Endothelial cell (in vitro differentiated cells): ENCODE data around the gene GPR62. TPM values are rescaled to one million over a fixed set of nuclear protein-coding genes. Genes with fewer than 3 reads are reported as not detected.

ENCODE experiments used
- DNase-seq: peaks from one replicate; pipeline ENCODE4 v3.0.0; 2021; ENCODE audit warnings: low spot score
- H3K27ac Mint-ChIP-seq: one replicate; pipeline ENCODE4 v1.8.0; 2021; ENCODE audit warnings: mixed read lengths, inconsistent platforms; ENCODE audit not compliant: unreplicated experiment
- H3K27me3 Mint-ChIP-seq: one replicate; pipeline ENCODE4 v1.8.0; 2021; ENCODE audit warnings: mild to moderate bottlenecking, moderate library complexity, mixed read lengths, inconsistent platforms; ENCODE audit not compliant: unreplicated experiment
- H3K36me3 Mint-ChIP-seq: one replicate; pipeline ENCODE4 v1.8.0; 2021; ENCODE audit warnings: mild to moderate bottlenecking, low read depth, mixed read lengths, inconsistent platforms; ENCODE audit not compliant: unreplicated experiment
- H3K4me1 Mint-ChIP-seq: one replicate; pipeline ENCODE4 v1.8.0; 2021; ENCODE audit warnings: mild to moderate bottlenecking, mixed read lengths, inconsistent platforms; ENCODE audit not compliant: unreplicated experiment
- H3K4me3 Mint-ChIP-seq: one replicate; pipeline ENCODE4 v1.8.0; 2021; ENCODE audit warnings: mild to moderate bottlenecking, mixed read lengths, inconsistent platforms; ENCODE audit not compliant: unreplicated experiment
- H3K9me3 Mint-ChIP-seq: one replicate; pipeline ENCODE4 v1.8.0; 2021; ENCODE audit warnings: mixed read lengths, inconsistent platforms; ENCODE audit not compliant: unreplicated experiment
- total RNA-seq: library from RNA; stranded (reverse); fragmentation: NEBNext Ultra II Directional; extraction: Animal tissue kit (Norgen Biotek cat#: 25700); gene quantifications from one replicate; pipeline ENCODE4 v1.2.1, GENCODE V29; 2021; ENCODE audit not compliant: unreplicated experiment
- TF ChIP-seq, protein P1 (sequence below): fragments of 200-600 bp; sonication (generic); IDR thresholded peaks from one replicate; pipeline ENCODE4 v1.5.0; 2021; ENCODE audit warnings: antibody characterized with exemption; ENCODE audit not compliant: unreplicated experiment

The GPR62 gene
- total RNA-seq, 1 donor from 2014 or later = not detected

DNA sequence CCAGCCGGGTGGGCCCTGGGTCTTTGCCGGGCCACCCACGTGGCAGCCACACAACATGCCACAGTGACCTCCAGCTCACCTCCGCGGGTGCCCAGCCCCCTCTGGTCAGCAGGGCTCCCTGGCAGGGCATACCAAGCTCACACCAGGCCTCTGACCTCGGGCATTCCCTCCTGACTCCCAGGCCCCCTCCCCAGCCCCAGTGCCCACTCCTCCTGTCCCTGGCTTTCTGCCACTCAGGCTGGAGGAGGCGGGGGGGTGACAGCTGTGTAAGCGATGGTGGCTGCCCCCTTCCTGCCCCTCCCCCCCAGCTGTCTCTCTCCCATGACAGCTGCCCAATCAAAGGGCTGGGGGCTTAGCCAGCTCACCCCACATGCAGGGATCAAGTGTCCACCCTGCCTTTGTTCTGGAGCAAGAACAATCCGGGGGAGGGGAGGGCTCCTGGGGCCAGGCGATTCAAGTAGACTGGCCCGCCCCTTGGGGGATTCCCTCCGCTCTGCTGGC is 8.8 kb downstream of the GPR62 start:
- Mint-ChIP-seq H3K27me3 (peaks cover 18% of the 10 kb centered on the region), H3K4me1 (peaks cover 14% of the 10 kb centered on the region), H3K4me3 (no peak overlapping the region), H3K27ac (no peak overlapping the region), H3K9me3 (no peaks in the 10 kb centered on the region), H3K36me3 (peaks cover under 1% of the 10 kb centered on the region)
- no peak for DNase-seq
- TF ChIP-seq, protein P1, sequence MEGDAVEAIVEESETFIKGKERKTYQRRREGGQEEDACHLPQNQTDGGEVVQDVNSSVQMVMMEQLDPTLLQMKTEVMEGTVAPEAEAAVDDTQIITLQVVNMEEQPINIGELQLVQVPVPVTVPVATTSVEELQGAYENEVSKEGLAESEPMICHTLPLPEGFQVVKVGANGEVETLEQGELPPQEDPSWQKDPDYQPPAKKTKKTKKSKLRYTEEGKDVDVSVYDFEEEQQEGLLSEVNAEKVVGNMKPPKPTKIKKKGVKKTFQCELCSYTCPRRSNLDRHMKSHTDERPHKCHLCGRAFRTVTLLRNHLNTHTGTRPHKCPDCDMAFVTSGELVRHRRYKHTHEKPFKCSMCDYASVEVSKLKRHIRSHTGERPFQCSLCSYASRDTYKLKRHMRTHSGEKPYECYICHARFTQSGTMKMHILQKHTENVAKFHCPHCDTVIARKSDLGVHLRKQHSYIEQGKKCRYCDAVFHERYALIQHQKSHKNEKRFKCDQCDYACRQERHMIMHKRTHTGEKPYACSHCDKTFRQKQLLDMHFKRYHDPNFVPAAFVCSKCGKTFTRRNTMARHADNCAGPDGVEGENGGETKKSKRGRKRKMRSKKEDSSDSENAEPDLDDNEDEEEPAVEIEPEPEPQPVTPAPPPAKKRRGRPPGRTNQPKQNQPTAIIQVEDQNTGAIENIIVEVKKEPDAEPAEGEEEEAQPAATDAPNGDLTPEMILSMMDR = no peak

DNA sequence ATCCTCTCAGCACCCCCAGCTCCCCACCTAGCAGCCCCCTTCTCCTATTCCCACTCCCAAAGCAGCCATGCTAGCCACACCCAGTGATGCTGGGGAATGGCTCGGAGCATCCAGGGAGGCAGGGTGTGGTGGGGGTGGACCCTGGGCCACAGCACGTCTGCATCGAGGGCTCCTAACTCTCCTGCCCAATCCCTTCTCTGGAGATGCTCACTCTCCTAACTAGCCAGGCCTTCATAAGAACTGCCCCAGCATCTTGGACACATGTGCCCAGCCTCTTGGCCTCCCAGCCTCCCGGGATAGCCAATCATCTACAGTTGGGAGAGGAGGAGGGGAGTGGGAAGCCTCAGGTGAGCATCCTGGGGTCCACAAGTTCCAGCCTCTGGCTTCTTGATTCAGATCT is 9.3 kb downstream of the GPR62 start:
- Mint-ChIP-seq H3K4me1 (peaks cover 18% of the 10 kb centered on the region), H3K27ac (no peak overlapping the region), H3K9me3 (no peaks in the 10 kb centered on the region), H3K27me3 (peaks cover 17% of the 10 kb centered on the region), H3K4me3 (no peak overlapping the region), H3K36me3 (peaks cover 3% of the 10 kb centered on the region)
- no peak for DNase-seq
- TF ChIP-seq, protein P1 = no peak

DNA sequence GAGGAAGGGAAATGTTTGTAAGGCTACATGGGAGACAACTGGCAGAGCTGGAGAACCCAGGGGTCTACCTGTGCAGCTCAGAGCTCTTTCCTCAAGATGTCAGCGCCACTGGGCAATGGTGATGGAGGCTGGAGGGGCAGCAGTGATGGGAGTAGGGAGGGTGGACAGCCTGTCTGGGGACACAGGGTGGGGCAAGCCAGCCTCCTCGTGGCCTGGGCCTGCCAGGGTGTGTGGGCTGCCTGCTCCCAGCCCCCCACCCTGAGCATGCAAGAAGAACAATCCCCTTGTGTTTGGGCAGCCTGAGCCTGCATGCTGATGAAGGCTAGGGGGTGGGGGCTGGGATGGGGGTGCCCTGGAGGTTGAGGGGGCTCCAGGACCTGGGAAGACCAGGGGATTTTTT is 10.8 kb downstream of the GPR62 start:
- H3K27me3 Mint-ChIP-seq = peaks cover 20% of the 10 kb centered on the region
- no peak for DNase-seq
- peaks cover 3% of the 10 kb centered on the region for H3K36me3 Mint-ChIP-seq
- peak overlapping the region; percentile 91 for H3K4me3 Mint-ChIP-seq
- TF ChIP-seq, protein P1 = no peak
- no peak overlapping the region for H3K27ac Mint-ChIP-seq
- H3K9me3 Mint-ChIP-seq = no peaks in the 10 kb centered on the region
- peaks cover 18% of the 10 kb centered on the region for H3K4me1 Mint-ChIP-seq

DNA sequence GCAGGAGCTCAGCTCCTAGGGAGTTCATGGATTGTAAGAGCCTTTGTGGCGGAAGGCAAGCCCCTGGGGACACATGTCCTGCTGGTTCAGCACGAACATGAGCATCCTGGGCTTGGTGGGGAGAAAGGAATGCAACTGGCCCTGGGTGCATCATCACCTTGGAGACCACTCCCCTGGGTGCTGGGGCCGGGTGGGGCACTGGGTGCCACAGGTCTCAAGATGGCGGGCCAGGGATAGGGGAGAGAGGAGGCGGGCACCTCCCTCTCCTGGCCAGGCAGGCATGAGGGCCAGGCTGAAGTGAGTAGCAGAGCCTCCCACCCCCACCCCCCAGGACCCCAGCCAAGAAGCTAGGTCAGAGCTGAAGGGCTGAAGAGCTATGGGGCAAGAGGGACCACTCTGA is 11.3 kb downstream of the GPR62 start:
- Mint-ChIP-seq H3K36me3 (peaks cover 3% of the 10 kb centered on the region), H3K9me3 (no peaks in the 10 kb centered on the region), H3K4me1 (peaks cover 18% of the 10 kb centered on the region), H3K27me3 (peaks cover 17% of the 10 kb centered on the region), H3K4me3 (peak overlapping the region; percentile 91), H3K27ac (peak overlapping the region; percentile 36)
- DNase-seq = no peak
- TF ChIP-seq, protein P1 = no peak

DNA sequence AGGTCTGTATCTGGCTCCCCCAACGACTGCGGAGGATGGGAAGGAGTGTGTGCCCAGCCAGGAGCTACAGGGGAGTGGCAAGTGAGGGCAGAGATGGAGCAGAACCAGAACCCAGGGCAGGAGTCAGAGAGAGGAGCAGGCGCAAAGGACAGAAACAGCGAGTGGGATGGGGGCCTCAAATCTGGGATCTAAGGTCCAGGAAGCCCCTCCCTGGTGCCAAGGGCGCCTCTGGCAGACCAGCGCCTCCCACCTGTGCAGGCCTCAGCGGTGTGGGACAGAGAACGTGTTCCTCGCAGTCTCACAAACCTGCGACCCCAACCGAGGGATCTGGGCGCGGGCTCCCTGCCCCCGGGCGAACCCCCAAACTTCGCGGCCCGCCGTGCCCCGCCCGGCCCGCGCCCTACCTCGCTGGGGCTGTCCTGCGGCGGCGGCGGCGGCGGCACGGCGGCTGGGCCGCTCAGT is 11.8 kb downstream of the GPR62 start:
- DNase-seq = no peak
- H3K4me3 Mint-ChIP-seq = peak overlapping the region; percentile 91
- H3K9me3 Mint-ChIP-seq = no peaks in the 10 kb centered on the region
- TF ChIP-seq, protein P1 = no peak
- peaks cover 3% of the 10 kb centered on the region for H3K36me3 Mint-ChIP-seq
- peaks cover 18% of the 10 kb centered on the region for H3K4me1 Mint-ChIP-seq
- peak overlapping the region; percentile 36 for H3K27ac Mint-ChIP-seq
- H3K27me3 Mint-ChIP-seq = peaks cover 14% of the 10 kb centered on the region
